AG04450 (cell line): Measurements from ENCODE around the gene TRAPPC2L. TPM values are rescaled to one million over a fixed set of nuclear protein-coding genes. Genes with fewer than 3 reads are reported as not detected.

ENCODE experiments used
- CTCF ChIA-PET: fragments of 300-600, 350-600 bp; formaldehyde crosslinking; extraction: SDS; loops from one replicate; lab custom pipeline; 2022; ENCODE audit warnings: antibody characterized with exemption, inconsistent platforms; lab: Charles Lee
- POLR2A ChIA-PET: fragments of 350-600 bp; formaldehyde crosslinking; extraction: SDS; loops from one replicate; lab custom pipeline; 2021; ENCODE audit warnings: antibody characterized with exemption, inconsistent platforms; lab: Yijun Ruan, JAX
- DNase-seq: peaks from one replicate; pipeline ENCODE4 v3.0.0-alpha.2; 2011; ENCODE audit warnings: low read depth, low spot score
- H3K27ac ChIP-seq: one replicate; pipeline ENCODE4 v1.5.1; 2012; ENCODE audit warnings: low read depth, low read length, control low read depth
- H3K27me3 ChIP-seq: one replicate; pipeline ENCODE4 v1.6.0; 2012; ENCODE audit warnings: low read length; ENCODE audit not compliant: control insufficient read depth, insufficient read depth
- H3K4me3 ChIP-seq: 2 replicates; pipeline ENCODE4 v1.5.1; 2011; ENCODE audit warnings: mild to moderate bottlenecking, low read depth, low read length, control low read depth
- H3K9me3 ChIP-seq: 2 replicates; pipeline ENCODE4 v1.5.1; 2012; ENCODE audit warnings: low read length; ENCODE audit not compliant: control insufficient read depth, insufficient read depth
- CTCF ChIP-seq: IDR thresholded peaks from 2 replicates; pipeline ENCODE4 v1.5.1; 2011; ENCODE audit warnings: low read depth, low read length, control low read depth, inconsistent platforms
- polyA plus RNA-seq: library from polyadenylated mRNA; depleted of rRNA; stranded (reverse); fragments of >200 nt; gene quantifications from 2 replicates; pipeline ENCODE4 v1.2.3, GENCODE V29; 2011

Gene TRAPPC2L
- polyA plus RNA-seq, 1 experiment = 72.8 TPM

DNA sequence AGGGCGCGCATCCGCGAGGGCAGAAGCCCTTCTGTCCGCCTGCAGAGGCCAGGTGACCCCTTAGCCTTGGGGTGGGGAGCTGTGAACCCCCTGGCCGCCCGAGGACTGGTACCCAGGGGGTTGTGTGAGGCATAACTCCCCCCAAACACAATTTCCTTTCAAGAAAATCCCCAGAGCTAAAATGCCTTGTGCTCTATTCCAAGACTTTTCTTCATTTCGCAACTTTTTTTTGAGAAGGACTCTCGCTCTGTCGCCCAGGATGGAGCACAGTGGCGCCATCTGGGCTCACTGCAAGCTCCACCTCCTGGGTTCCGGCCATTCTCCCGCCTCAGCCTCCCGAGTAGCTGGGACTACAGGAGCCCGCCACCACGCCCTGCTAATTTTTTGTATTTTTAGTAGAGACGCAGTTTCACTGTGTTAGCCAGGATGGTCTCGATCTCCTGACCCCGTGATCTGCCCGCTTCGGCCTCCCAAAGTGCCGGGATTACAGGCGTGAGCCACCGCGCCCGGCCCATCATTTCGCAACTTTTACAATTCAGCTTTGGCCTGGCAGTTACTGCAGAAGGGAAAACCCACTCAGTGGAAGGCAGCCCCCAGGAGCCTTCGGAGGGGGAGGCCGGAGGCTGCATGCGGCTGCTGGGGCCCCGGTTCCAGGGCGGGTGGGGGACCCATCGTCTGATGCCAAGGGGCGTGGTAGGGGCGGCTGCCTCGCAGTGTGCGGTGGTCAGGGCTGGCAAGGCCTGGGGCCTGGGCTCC lies 44.2 kb upstream of the TRAPPC2L start:
- Histone ChIP-seq H3K27ac (peak overlapping the region; percentile 87), H3K4me3 (peak overlapping the region; percentile 62), H3K27me3 (no peaks in the 10 kb centered on the region), H3K9me3 (no peaks in the 10 kb centered on the region; the same call in 1 of the 2 replicates)
- ChIA-PET POLR2A (interaction anchor here (0.7 to 1.8 kb wide), 7 partner anchors 24 to 45 kb away, joined by 3 to 5 read pairs (median 4); partner anchors contain the start of genes GALNS, PIEZO1 and TRAPPC2L), CTCF (interaction anchor here (0.6 to 2.3 kb wide), 6 partner anchors 45 to 354 kb away, joined by 3 to 9 read pairs (median 4); partner anchors contain the start of gene TRAPPC2L)
- no peak for TF ChIP-seq CTCF
- no peak for DNase-seq

DNA sequence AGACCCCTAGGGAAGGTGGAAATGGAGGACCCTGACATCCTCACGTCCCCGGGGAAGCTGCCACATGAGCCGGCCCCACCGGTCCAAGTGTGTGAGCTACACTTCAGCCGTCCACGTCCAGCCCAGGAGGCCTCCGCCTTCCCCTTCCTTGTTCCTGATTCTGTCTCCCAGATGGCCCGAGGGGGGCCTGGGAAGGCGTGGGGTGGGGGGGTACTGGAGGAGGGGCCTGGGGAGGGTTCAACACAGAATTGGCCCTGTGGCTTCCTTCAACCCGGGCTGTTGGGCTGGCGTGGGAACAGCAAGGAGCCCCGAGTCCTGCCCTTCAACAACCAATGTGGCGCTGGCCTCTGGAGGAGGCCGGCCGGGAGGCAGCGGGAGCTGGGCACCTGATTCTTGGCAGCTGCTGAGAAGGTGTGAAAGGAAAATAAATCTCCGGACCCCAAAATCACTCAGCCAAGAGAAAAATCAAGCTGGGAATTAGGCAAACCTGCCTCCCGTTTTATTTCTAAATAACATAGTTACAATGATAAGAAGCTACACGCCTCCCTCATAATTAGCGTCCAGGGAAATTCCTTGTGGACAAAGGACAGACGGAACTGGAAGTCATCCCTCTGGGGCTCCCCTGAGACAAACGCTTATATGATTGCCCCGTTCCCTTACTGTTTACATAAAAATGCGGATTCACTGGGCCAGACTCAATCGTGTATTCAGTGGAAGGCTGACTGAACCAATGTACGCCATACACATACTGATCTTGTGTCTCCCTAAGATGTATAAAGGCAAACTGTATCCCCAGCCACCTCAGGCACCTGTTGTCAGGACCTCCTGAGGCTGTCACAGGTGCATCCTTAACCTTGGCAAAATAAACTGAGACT lies 43.4 kb upstream of the TRAPPC2L start:
- no peak overlapping the region for H3K4me3 ChIP-seq
- H3K27ac ChIP-seq = peak overlapping the region; percentile 47
- DNase-seq = no peak
- ChIA-PET POLR2A (interaction anchor here (0.7 kb wide), 1 partner anchor 41 kb away, joined by 3 read pairs; no protein-coding TSS in a partner anchor), CTCF (interaction anchor here (0.8 to 2.5 kb wide), 3 partner anchors 44 to 45 kb away, joined by 3 to 16 read pairs (median 5); partner anchors contain the start of gene TRAPPC2L)
- no peak for TF ChIP-seq CTCF
- H3K9me3 ChIP-seq = no peaks in the 10 kb centered on the region; the same call in 1 of the 2 replicates
- H3K27me3 ChIP-seq = no peaks in the 10 kb centered on the region

DNA sequence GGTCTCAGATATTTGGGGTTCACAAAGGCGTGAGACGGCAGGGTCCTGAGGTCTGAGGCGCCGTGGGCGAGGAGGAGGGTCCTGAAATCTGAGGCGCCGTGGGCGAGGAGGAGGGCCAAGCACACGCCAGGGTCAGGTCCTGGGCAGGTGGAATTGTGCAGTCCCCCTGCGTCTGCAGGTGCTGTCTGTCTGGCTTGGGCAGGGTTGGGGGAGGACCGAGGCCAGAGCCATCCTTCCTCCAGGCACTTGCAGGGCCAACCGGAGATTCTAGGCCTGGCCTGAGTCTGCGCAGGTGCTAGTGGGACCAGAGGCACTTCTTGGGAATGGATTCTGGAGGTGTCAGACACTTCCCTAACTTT lies 42.8 kb upstream of the TRAPPC2L start:
- POLR2A ChIA-PET = interaction anchor here (0.8 kb wide), 1 partner anchor 43 kb away, joined by 3 read pairs; the partner anchor contains the start of gene TRAPPC2L
- DNase-seq = no peak
- CTCF ChIA-PET = interaction anchor here (2.5 kb wide), 1 partner anchor 44 kb away, joined by 16 read pairs; the partner anchor contains the start of gene TRAPPC2L
- no peak overlapping the region for H3K27ac ChIP-seq
- H3K27me3 ChIP-seq = no peaks in the 10 kb centered on the region
- H3K4me3 ChIP-seq = no peak overlapping the region
- H3K9me3 ChIP-seq = no peaks in the 10 kb centered on the region; the same call in 1 of the 2 replicates
- no peak for TF ChIP-seq CTCF

DNA sequence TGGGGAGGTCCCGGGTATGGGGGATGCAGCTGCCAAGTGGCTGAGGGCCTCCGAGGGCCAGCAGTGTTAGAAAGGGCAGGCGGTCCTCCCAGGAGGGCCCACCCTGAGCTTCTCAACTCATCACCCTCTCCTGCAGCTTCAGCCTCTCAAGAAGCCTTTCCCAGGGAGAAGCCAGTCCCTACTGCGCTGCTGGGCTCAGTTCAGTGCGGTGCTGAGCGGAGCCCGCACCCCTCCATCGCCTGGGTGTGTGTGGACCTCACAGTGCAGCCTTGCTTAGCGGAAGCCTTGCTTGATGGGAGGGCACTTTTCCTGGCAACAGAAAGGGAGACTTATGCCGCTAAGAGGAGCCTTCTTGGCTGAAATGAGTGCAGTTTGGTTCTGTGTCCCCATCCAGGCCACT lies 41.7 kb upstream of the TRAPPC2L start:
- no peak for TF ChIP-seq CTCF
- no peaks in the 10 kb centered on the region; the same call in 1 of the 2 replicates for H3K9me3 ChIP-seq
- CTCF ChIA-PET = interaction anchor here (2.5 kb wide), 1 partner anchor 43 kb away, joined by 16 read pairs; the partner anchor contains the start of gene TRAPPC2L
- H3K4me3 ChIP-seq = no peak overlapping the region
- DNase-seq = no peak
- no peak overlapping the region for H3K27ac ChIP-seq
- H3K27me3 ChIP-seq = no peaks in the 10 kb centered on the region
- POLR2A ChIA-PET = interaction anchor here (0.8 kb wide), 1 partner anchor 42 kb away, joined by 3 read pairs; the partner anchor contains the start of gene TRAPPC2L
